NB4 (cell line): ENCODE measurements around the gene ARMCX5.

Experiments used
- CTCF ChIP-seq: IDR thresholded peaks from one replicate; pipeline ENCODE4 v1.5.1; 2012; ENCODE audit warnings: low read depth, low read length
- POLR2A ChIP-seq: IDR thresholded peaks from 2 replicates; pipeline ENCODE4 v1.6.1; 2011; ENCODE audit warnings: mild to moderate bottlenecking; ENCODE audit not compliant: insufficient read length; ENCODE audit errors: extremely low read depth
- TF ChIP-seq, protein P1 (sequence below): IDR thresholded peaks from 2 replicates; pipeline ENCODE4 v1.6.1; 2011; ENCODE audit warnings: low read depth, low read length

GRCh38 chrX:102652031-102652688 lies 52.8 kb downstream of the ARMCX5 start:
- TF ChIP-seq CTCF (no peak), POLR2A (no peak)
- TF ChIP-seq, protein P1, sequence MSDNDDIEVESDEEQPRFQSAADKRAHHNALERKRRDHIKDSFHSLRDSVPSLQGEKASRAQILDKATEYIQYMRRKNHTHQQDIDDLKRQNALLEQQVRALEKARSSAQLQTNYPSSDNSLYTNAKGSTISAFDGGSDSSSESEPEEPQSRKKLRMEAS = no peak
